CMK (cell line): ENCODE measurements around the gene DCAF15.

Experiments
- DNase-seq: peaks from one replicate; pipeline ENCODE4 v3.0.0-alpha.2; 2010; ENCODE audit warnings: low read depth

DCAF15 gene

DNA sequence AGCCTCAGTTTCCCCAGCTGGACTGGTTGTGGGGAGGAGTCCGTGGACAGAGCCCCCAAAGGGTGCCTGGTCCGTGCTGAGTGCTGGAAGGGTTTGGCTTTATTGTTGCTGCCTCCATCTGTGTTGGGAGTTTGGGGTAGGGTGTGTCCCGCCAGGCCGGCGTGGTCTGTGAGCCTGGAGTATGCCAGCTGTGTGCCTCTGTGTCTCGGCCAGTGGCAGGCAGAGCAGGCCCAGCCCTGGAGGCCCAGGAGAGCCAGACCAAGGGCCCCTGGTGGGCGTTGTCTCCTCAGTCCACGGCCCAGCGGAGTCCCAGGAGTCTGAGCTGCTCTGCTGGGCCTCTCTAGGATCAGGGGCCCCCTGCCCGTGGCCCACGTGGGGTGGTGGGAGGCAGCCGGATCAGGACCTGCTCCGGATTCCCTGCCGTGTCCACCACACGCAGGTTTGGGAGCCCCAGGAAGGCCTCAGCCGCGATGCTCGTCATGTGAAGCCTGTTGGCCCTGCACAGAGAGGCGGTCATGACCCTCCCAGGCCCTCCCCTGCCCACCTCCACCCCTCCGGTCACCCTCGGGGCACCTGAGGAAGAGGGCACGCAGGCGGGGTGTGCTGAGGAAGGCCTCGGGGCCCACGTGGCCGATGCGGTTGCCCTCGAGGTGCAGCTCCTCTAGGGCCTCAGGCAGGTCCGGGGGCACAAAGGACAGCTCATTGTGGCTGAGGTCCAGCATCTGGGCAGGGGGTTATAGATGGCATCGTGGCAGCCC is 20.7 kb upstream of the DCAF15 start:
- DNase-seq, result no peak

- no peak for DNase-seq
These were observed 20.1 kb upstream of the DCAF15 start for GRCh38 chr19:13932149-13932637.

DNA sequence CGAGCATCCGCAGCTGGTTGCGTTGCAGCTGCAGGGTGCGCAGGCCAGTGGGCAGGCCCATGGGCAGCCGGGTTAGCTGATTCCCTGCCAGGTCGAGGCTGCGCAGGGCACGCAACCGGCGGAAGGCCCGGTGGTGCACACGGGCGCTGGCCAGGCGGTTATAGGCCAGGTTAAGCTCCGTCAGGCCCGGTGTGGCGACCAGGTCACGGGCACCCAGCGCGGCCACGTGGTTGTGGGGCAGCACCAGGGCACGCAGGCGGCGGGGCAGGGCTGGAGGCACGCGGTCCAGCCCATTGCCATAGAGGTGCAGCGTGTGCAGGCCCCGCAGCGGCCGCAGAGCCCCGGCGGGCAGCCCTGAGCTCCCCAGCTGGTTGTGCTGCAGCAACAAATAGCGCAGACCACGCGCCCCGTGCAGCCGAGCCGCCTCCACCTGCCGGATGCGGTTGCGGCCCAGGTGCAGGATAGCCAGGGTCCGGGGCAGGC is 19.4 kb upstream of the DCAF15 start:
- no peak for DNase-seq

- no peak for DNase-seq
These were observed 17.6 kb upstream of the DCAF15 start for GRCh38 chr19:13934785-13935109.

GRCh38 chr19:13935765-13936510 is 16.4 kb upstream of the DCAF15 start:
- DNase-seq, result peak; percentile 83

- DNase-seq, result no peak
These were observed 14.6 kb upstream of the DCAF15 start for GRCh38 chr19:13937479-13938300.

GRCh38 chr19:13938301-13939064 is 13.8 kb upstream of the DCAF15 start, which contains the start of gene PODNL1:
Gene PODNL1 (minus strand): TSS chr19:13938417. CDS start chr19:13938181, 236 bp downstream.
- no peak for DNase-seq

DNA sequence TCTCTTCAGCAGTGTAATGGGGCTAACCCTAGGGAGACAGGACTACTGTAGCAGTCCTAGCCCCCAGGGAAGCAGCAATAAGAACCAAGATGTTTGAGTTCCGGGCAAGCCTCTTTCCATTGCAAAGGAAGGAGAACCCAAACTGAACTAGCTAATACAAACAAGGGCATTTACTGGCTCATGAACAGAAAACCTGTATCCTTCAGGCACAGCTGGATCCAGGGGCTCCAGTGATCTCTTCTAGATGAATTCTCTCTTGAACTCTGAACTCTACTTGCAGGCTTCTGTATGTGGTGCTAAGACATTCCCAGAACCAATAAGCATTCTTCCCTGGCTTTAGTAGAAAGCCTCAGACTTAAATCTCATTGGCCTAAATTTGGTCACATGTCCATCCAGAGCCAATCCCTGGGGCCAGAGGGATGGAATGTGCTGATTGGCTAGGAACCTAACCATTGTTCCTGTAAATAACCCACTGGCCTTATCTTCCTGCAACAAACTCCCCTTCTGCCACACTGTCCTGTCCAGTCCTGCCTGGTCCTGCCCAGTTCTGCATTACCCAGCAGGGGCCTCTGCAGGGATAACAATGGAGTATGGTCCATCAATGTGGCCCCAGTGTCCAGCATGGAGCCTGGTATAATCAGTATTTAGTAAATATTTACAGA is 10.2 kb upstream of the DCAF15 start:
- no peak for DNase-seq

- no peak for DNase-seq
These were observed 5.9 kb upstream of the DCAF15 start for GRCh38 chr19:13946414-13946813.

DNA sequence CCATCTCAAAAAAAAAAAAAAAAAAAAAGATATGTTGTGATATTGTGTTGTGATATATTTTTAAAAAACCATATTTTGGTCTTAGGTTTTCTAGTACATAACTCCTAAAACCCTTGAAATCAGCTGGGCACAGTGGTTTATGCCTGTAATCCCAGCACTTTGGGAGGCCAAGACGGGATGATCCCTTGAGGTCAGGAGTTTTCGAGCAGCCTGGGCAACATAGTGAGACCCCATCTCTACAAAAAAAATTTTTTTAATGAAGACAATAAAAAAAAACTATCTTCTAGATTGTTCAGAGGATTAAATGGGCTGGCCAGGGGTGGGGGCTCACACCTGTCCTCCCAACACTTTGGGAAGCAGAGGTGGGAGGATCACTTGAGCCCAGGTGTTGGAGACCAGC is 1.3 kb upstream of the DCAF15 start:
- no peak for DNase-seq

DNA sequence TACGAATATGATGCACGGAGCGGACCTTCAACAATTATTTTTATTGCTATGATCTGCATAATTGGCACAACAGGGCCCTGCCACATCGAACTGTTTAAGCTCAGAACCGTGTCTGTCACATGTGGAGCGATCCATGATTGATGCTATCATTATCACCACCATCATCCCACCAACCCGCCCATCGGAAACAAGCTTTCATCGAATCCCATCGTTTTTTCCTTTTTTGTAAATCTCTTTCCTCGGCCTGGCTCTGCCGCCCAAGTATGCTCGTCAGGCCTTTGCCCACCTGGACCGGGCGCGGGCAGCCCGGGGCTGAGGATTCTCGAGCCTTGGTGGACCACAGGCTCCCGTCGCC is 533 bp upstream of the DCAF15 start:
- DNase-seq, result no peak

DNA sequence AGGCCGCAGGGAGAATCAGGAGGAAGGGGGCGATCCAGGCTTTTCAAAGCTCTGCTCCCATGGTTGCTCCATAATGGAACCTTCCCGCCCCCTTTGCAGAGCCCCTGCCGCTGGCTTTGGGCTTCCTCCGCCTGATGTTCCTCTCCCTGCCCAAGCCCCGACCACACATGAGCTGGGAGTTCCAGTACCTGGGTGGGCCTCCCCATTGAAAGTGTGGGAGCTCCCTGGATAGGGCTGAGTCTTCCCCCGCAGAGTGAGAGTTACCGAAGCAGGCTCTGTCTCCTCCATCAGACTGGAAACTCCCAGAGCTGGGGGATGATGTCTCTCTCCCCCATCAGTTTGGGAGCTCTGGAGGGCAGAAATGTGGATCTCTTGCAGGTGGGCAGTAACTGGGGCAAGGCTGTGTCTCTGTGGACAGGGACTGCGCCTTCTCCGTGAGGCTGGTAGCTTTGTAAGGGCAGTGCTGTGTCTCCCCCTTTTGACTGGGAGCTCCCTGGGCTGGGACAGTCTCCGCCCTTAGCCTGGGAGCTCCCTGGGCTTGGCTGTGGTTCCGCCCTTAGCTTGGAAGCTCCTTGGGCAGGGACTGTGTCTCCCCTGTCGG is 722 bp downstream of the DCAF15 start:
- DNase-seq, result no peak

- DNase-seq, result no peak
These were observed 1.9 kb downstream of the DCAF15 start for GRCh38 chr19:13954185-13954584.

- DNase-seq, result no peak
These were observed 3.5 kb downstream of the DCAF15 start for GRCh38 chr19:13955662-13956364.

- no peak for DNase-seq
These were observed 4.0 kb downstream of the DCAF15 start for GRCh38 chr19:13956365-13956744.

DNA sequence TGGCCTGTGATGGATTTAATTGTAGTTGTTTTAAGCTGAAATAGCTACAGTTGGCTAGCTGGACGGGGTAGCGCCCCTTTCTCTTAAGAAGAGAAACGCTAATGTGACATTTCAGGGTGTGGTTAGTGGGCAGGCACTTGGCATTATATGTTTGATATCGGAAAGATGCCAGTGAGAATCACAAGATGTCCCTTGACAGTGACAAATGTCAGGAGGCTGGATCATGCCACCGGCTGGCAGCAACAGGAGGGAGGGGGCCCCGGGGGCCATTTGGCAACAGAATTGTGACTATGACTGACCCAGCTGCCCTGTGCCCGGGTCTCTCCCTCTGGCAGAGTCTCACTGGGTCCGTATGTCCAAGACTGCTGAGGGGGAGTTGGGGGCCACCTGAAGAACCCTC is 4.7 kb downstream of the DCAF15 start:
- DNase-seq, result no peak

- DNase-seq, result no peak
These were observed 5.7 kb downstream of the DCAF15 start for GRCh38 chr19:13958043-13958442.

DNA sequence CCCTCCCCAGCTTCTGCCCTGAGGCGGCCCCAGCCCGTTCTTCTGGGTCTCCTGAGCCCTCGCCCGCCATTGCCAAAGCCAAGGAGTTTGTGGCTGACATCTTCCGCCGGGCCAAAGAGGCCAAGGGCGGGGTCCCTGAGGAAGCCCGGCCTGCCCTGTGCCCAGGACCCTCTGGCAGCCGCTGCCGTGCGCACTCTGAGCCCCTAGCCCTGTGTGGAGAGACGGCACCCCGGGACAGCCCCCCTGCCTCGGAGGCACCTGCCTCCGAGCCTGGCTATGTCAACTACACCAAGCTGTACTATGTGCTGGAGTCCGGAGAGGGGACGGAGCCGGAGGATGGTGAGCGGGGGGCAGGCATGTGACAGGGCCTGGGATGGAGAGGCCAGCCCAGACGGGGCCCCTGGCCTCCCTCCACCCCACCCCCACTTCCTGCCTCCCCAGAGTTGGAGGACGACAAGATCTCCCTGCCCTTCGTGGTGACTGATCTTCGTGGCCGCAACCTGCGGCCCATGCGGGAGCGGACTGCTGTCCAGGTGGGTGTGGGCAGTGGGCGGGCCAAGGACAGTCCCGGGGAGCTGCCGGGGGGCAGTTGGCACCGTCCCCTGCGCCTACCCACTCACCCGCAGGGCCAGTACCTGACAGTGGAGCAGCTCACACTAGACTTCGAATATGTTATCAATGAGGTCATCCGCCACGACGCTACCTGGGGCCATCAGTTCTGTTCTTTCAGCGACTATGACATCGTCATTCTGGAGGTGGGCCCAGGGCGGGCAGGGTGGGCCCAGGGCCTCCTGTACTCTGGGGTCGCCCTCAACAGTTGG is 7.0 kb downstream of the DCAF15 start:
- DNase-seq, result no peak
